HG03521 (cell line): ENCODE measurements around the gene QPRT.
"Not testable (repeated sequence)": the region's sequence is repeated elsewhere in the genome, so short reads cannot be mapped to it uniquely, and the experiment has no call there.

Source experiments
- ATAC-seq: cut with Tn5 transposase; IDR thresholded peaks from one replicate; pipeline ENCODE4 v1.9.1; 2021; ENCODE audit warnings: mild to moderate bottlenecking, moderate library complexity; ENCODE audit not compliant: unreplicated experiment

The QPRT gene

GRCh38 chr16:29662000-29662728 lies 16.8 kb upstream of the QPRT start:
- no peak for ATAC-seq

- ATAC-seq = no peak
Measured at GRCh38 chr16:29662729-29663015, 16.3 kb upstream of the QPRT start.

GRCh38 chr16:29663016-29663806 lies 15.8 kb upstream of the QPRT start, which contains the start of gene SPN:
SPN (plus strand) TSS chr16:29663247; CDS start chr16:29663729, 482 bp downstream.
- ATAC-seq = no peak

GRCh38 chr16:29663807-29664090 lies 15.2 kb upstream of the QPRT start:
- no peak for ATAC-seq

GRCh38 chr16:29664091-29664921 lies 14.7 kb upstream of the QPRT start:
- ATAC-seq = no peak

GRCh38 chr16:29665294-29666077 lies 13.5 kb upstream of the QPRT start:
- no peak for ATAC-seq

GRCh38 chr16:29667322-29667610 lies 11.7 kb upstream of the QPRT start:
- not testable (repeated sequence) for ATAC-seq

GRCh38 chr16:29667755-29668154 lies 11.2 kb upstream of the QPRT start:
- ATAC-seq = no peak

- ATAC-seq = no peak
Measured at GRCh38 chr16:29668267-29668666, 10.7 kb upstream of the QPRT start.

GRCh38 chr16:29673501-29673900 lies 5.5 kb upstream of the QPRT start:
- ATAC-seq = no peak

GRCh38 chr16:29674188-29674587 lies 4.8 kb upstream of the QPRT start:
- ATAC-seq = no peak

GRCh38 chr16:29675811-29676643 lies 3.0 kb upstream of the QPRT start:
- ATAC-seq = no peak

GRCh38 chr16:29676989-29677785 lies 1.8 kb upstream of the QPRT start:
- ATAC-seq = no peak

GRCh38 chr16:29680180-29680598 lies 1.2 kb downstream of the QPRT start:
- ATAC-seq = no peak

- ATAC-seq = no peak
Measured at GRCh38 chr16:29683543-29684090, 4.6 kb downstream of the QPRT start.

GRCh38 chr16:29684679-29685078 lies 5.7 kb downstream of the QPRT start:
- ATAC-seq = no peak

GRCh38 chr16:29686740-29687332 lies 7.9 kb downstream of the QPRT start:
- ATAC-seq = no peak

- ATAC-seq = no peak
Measured at GRCh38 chr16:29687755-29688154, 8.8 kb downstream of the QPRT start.

GRCh38 chr16:29688172-29688571 lies 9.2 kb downstream of the QPRT start:
- ATAC-seq = no peak
